ENCODE results near the gene RNF207.

Gene RNF207

GRCh38 chr1:6163191-6163972, 42.5 kb upstream of the RNF207 start:
- no peak for TF ChIP-seq CTCF (IDR thresholded peaks at IDR 0.05; ENCODE audit: insufficient read depth, low read depth, low read length, missing control alignments)
- no peak for DNase-seq (ENCODE audit: low read depth)
- H3K4me3 ChIP-seq (ENCODE audit: low read length): no peak overlapping the region

- DNase-seq (ENCODE audit: low read depth): no peak
- H3K4me3 ChIP-seq (ENCODE audit: low read length): no peak overlapping the region
- no peak for TF ChIP-seq CTCF (IDR thresholded peaks at IDR 0.05; ENCODE audit: insufficient read depth, low read depth, low read length, missing control alignments)
These were observed 41.8 kb upstream of the RNF207 start for GRCh38 chr1:6163973-6164617.

GRCh38 chr1:6165027-6165426, 40.9 kb upstream of the RNF207 start:
- DNase-seq (ENCODE audit: low read depth): no peak
- no peak for TF ChIP-seq CTCF (IDR thresholded peaks at IDR 0.05; ENCODE audit: insufficient read depth, low read depth, low read length, missing control alignments)
- H3K4me3 ChIP-seq (ENCODE audit: low read length): no peak overlapping the region

GRCh38 chr1:6165441-6165985, 40.4 kb upstream of the RNF207 start:
- no peak for DNase-seq (ENCODE audit: low read depth)
- no peak for TF ChIP-seq CTCF (IDR thresholded peaks at IDR 0.05; ENCODE audit: insufficient read depth, low read depth, low read length, missing control alignments)
- H3K4me3 ChIP-seq (ENCODE audit: low read length): no peak overlapping the region

- DNase-seq (ENCODE audit: low read depth): no peak
- no peak for TF ChIP-seq CTCF (IDR thresholded peaks at IDR 0.05; ENCODE audit: insufficient read depth, low read depth, low read length, missing control alignments)
- no peak overlapping the region for H3K4me3 ChIP-seq (ENCODE audit: low read length)
These were observed 39.7 kb upstream of the RNF207 start for GRCh38 chr1:6166221-6166620.

- H3K4me3 ChIP-seq (ENCODE audit: low read length): no peak overlapping the region
- no peak for TF ChIP-seq CTCF (IDR thresholded peaks at IDR 0.05; ENCODE audit: insufficient read depth, low read depth, low read length, missing control alignments)
- DNase-seq (ENCODE audit: low read depth): no peak
These were observed 39.1 kb upstream of the RNF207 start for GRCh38 chr1:6166655-6167390.
